ENCODE results near the gene AKT1.
"Not testable (repeated sequence)": the region's sequence is repeated elsewhere in the genome, so short reads cannot be mapped to it uniquely, and the experiment has no call there.

The AKT1 gene

GRCh38 chr14:104752735-104753527 is 42.6 kb downstream of the AKT1 start, which contains the start of gene SIVA1:
TSS of gene SIVA1 (plus strand) at chr14:104753147. CDS start at chr14:104753202, 55 bp downstream.
- DNase-seq: peak; percentile 99

GRCh38 chr14:104752423-104752734 is 43.2 kb downstream of the AKT1 start:
- no peak for DNase-seq

- DNase-seq: no peak
Measured at GRCh38 chr14:104751539-104752422, 43.8 kb downstream of the AKT1 start.

GRCh38 chr14:104750753-104751057 is 44.8 kb downstream of the AKT1 start:
- not testable (repeated sequence) for DNase-seq

GRCh38 chr14:104750056-104750752 is 45.3 kb downstream of the AKT1 start:
- DNase-seq: no peak

- peak; percentile 22 for DNase-seq
Measured at GRCh38 chr14:104749111-104749649, 46.4 kb downstream of the AKT1 start.

GRCh38 chr14:104747876-104748275 is 47.7 kb downstream of the AKT1 start:
- DNase-seq: no peak

GRCh38 chr14:104746934-104747481 is 48.5 kb downstream of the AKT1 start:
- DNase-seq: no peak

GRCh38 chr14:104746071-104746545 is 49.4 kb downstream of the AKT1 start:
- DNase-seq: no peak

- no peak for DNase-seq
Measured at GRCh38 chr14:104745431-104745830, 50.1 kb downstream of the AKT1 start.

GRCh38 chr14:104744484-104744883 is 51.1 kb downstream of the AKT1 start:
- no peak for DNase-seq

- DNase-seq: peak; percentile 82
Measured at GRCh38 chr14:104743461-104744380, 51.8 kb downstream of the AKT1 start.

- no peak for DNase-seq
Measured at GRCh38 chr14:104742586-104743455, 52.7 kb downstream of the AKT1 start.

- no peak for DNase-seq
Measured at GRCh38 chr14:104741803-104742251, 53.7 kb downstream of the AKT1 start.

- no peak for DNase-seq
Measured at GRCh38 chr14:104741108-104741802, 54.3 kb downstream of the AKT1 start.

- no peak for DNase-seq
Measured at GRCh38 chr14:104739546-104740516, 55.7 kb downstream of the AKT1 start.

GRCh38 chr14:104739026-104739425 is 56.5 kb downstream of the AKT1 start:
- DNase-seq: no peak

GRCh38 chr14:104738375-104739019 is 57.1 kb downstream of the AKT1 start:
- DNase-seq: no peak
